SJSA1 (cell line): ENCODE measurements around the gene GLT1D1. TPM values are rescaled to one million over a fixed set of nuclear protein-coding genes. Genes with fewer than 3 reads are reported as not detected.

Experiments
- DNase-seq, 2 experiments: peaks; one replicate each; pipeline ENCODE4 v3.0.0-alpha.2; 2015 to 2020; ENCODE audit warnings: low spot score in 2 of 2, low read depth in 1 of 2
- H3K27ac ChIP-seq: fragments of 250-450 bp; sonication (Bioruptor Pico); 2 replicates; pipeline ENCODE4 v1.5.1; 2020; ENCODE audit warnings: mild to moderate bottlenecking, moderate library complexity
- H3K27me3 ChIP-seq: fragments of 250-450 bp; sonication (Bioruptor Pico); replicated peaks from 2 replicates; pipeline ENCODE4 v1.5.1; 2020; ENCODE audit warnings: mild to moderate bottlenecking, moderate library complexity
- H3K36me3 ChIP-seq: fragments of 250-450 bp; sonication (Bioruptor Pico); 2 replicates; pipeline ENCODE4 v1.5.1; 2020; ENCODE audit warnings: mild to moderate bottlenecking
- H3K4me1 ChIP-seq: fragments of 250-450 bp; sonication (Bioruptor Pico); replicated peaks from 2 replicates; pipeline ENCODE4 v1.6.1; 2021; ENCODE audit warnings: mild to moderate bottlenecking
- H3K4me3 ChIP-seq: fragments of 250-450 bp; sonication (Bioruptor Pico); 2 replicates; pipeline ENCODE4 v1.5.1; 2020; ENCODE audit warnings: mild to moderate bottlenecking
- H3K9me3 ChIP-seq: fragments of 250-450 bp; sonication (Bioruptor Pico); replicated peaks from 2 replicates; pipeline ENCODE4 v1.5.1; 2020; ENCODE audit warnings: mild to moderate bottlenecking
- total RNA-seq: library from RNA; depleted of rRNA; stranded (reverse); fragments of >200 nt; shearing (Covaris generic); gene quantifications from 2 replicates; pipeline ENCODE4 v1.2.3, GENCODE V29; 2014

The GLT1D1 gene
- total RNA-seq, 1 experiment from 2014 or later = not detected

DNA sequence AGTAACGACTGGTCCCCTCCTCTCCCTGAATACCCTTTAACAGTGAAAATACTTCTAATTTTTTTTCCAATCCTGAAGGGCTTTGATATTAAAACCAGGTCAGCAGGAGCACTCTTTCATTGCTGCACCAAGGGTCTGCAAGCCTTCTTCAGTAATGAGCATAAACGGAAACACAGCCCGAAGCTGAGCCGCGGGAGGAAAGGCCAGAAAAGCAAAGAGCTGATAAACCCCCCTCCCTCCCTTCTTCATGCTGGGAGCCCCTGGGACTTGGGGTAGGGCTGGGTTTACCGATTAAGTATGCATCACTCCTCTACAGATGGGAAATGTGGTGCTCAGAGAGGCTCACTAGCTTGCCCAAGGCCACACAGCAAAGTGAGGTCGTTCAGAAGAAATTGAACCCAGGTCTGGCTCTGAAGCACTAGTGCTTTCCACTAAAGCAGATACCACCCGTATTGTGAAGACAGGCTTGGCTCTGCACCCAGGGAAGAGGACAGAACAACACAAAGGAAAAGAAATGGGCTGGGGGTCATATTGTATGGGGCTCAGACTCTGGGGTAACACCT is 128.8 kb downstream of the GLT1D1 start:
- no peak for DNase-seq
- no peak overlapping the region for H3K4me3 ChIP-seq
- no peaks in the 10 kb centered on the region for H3K27me3 ChIP-seq
- H3K9me3 ChIP-seq = no peaks in the 10 kb centered on the region
- H3K4me1 ChIP-seq = no peaks in the 10 kb centered on the region
- no peak overlapping the region for H3K27ac ChIP-seq
- no peaks in the 10 kb centered on the region for H3K36me3 ChIP-seq

DNA sequence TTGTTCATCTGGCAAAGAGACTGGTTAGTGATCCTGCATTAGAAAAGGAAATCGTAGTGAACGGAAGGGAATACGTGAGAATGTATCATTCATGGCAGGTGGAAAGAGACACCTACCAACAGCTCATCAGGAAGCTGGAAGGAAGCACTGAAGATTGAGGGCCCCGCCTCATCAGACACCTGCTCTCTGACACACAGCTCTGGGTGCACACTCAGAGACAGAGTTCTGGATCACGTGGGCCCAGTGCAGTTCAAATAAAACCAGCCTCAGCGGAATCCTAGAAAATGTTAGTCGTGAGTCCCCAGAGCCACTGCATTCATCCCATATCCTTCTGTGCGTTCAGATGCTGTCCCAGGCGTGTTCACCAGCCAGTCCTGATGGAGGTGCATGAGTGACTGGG is 129.7 kb downstream of the GLT1D1 start:
- H3K4me1 ChIP-seq = no peaks in the 10 kb centered on the region
- H3K9me3 ChIP-seq = no peaks in the 10 kb centered on the region
- no peak for DNase-seq
- H3K27me3 ChIP-seq = no peaks in the 10 kb centered on the region
- H3K4me3 ChIP-seq = no peak overlapping the region
- H3K27ac ChIP-seq = no peak overlapping the region
- no peaks in the 10 kb centered on the region for H3K36me3 ChIP-seq

DNA sequence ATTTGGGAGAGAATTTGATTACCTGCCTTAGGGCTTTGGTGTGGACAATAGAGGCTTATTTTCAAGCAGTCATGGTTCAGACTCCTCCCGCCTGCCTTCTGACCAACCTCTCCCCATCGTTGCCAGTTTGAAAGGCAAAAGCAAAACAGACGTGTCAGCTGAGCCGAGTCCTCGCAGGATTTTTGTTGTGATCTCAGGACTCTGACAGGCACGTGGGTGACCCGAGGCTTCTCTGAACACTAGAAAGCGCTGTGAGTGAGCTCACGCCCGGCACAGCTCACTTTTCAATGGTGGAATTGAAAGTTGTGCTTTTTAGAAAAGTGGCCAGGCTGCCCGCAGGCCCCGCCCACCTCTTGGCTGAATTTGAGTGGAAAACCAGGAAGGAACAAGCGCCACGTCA is 130.1 kb downstream of the GLT1D1 start:
- no peak for DNase-seq
- Histone ChIP-seq H3K36me3 (no peaks in the 10 kb centered on the region), H3K27ac (no peak overlapping the region), H3K4me3 (no peak overlapping the region), H3K4me1 (no peaks in the 10 kb centered on the region), H3K9me3 (no peaks in the 10 kb centered on the region), H3K27me3 (no peaks in the 10 kb centered on the region)

DNA sequence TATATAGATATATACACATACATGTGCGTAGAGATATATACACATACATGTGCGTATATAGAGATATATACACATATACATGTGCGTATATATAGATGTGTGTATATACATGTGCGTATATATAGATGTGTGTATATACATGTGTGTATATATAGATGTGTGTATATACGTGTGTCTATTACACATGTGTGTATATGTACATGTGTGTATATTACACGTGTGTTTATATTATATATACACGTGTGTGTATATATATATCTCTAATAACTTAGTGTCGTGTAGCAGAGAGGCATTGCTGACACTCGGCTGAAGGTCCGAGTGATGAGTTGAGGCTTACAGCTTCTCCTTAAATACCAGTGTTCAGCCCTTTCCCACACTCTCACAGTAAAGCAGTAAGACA is 133.7 kb downstream of the GLT1D1 start:
- Histone ChIP-seq H3K4me1 (no peaks in the 10 kb centered on the region), H3K9me3 (0 out of 2 replicates have a peak, but pooled peaks cover 3% of the 10 kb centered on the region), H3K27ac (no peak overlapping the region), H3K36me3 (no peaks in the 10 kb centered on the region), H3K4me3 (no peak overlapping the region), H3K27me3 (no peaks in the 10 kb centered on the region)
- no peak for DNase-seq

- Histone ChIP-seq H3K4me1 (no peaks in the 10 kb centered on the region), H3K27me3 (no peaks in the 10 kb centered on the region), H3K27ac (no peak overlapping the region), H3K9me3 (0 out of 2 replicates have a peak, but pooled peaks cover 3% of the 10 kb centered on the region), H3K36me3 (no peaks in the 10 kb centered on the region), H3K4me3 (no peak overlapping the region)
- no peak for DNase-seq
These were observed 136.0 kb downstream of the GLT1D1 start for GRCh38 chr12:128989287-128989686.

- H3K9me3 ChIP-seq = 0 out of 2 replicates have a peak, but pooled peaks cover 3% of the 10 kb centered on the region
- no peak for DNase-seq
- H3K4me1 ChIP-seq = no peaks in the 10 kb centered on the region
- no peak overlapping the region for H3K4me3 ChIP-seq
- H3K27ac ChIP-seq = no peak overlapping the region
- H3K27me3 ChIP-seq = no peaks in the 10 kb centered on the region
- H3K36me3 ChIP-seq = no peaks in the 10 kb centered on the region
These were observed 138.4 kb downstream of the GLT1D1 start for GRCh38 chr12:128991716-128992115.

GRCh38 chr12:128992116-128992515 is 138.8 kb downstream of the GLT1D1 start:
- Histone ChIP-seq H3K9me3 (0 out of 2 replicates have a peak, but pooled peaks cover 3% of the 10 kb centered on the region), H3K36me3 (no peaks in the 10 kb centered on the region), H3K27ac (no peak overlapping the region), H3K4me1 (no peaks in the 10 kb centered on the region), H3K4me3 (no peak overlapping the region), H3K27me3 (no peaks in the 10 kb centered on the region)
- no peak for DNase-seq

GRCh38 chr12:128992550-128992949 is 139.3 kb downstream of the GLT1D1 start:
- Histone ChIP-seq H3K27ac (no peak overlapping the region), H3K36me3 (no peaks in the 10 kb centered on the region), H3K4me1 (no peaks in the 10 kb centered on the region), H3K4me3 (no peak overlapping the region), H3K9me3 (0 out of 2 replicates have a peak, but pooled peaks cover 3% of the 10 kb centered on the region), H3K27me3 (no peaks in the 10 kb centered on the region)
- no peak for DNase-seq

GRCh38 chr12:128994856-128995255 is 141.6 kb downstream of the GLT1D1 start:
- no peaks in the 10 kb centered on the region for H3K9me3 ChIP-seq
- no peak overlapping the region for H3K27ac ChIP-seq
- H3K4me1 ChIP-seq = no peaks in the 10 kb centered on the region
- no peak overlapping the region for H3K4me3 ChIP-seq
- no peaks in the 10 kb centered on the region for H3K36me3 ChIP-seq
- H3K27me3 ChIP-seq = no peaks in the 10 kb centered on the region
- no peak for DNase-seq

DNA sequence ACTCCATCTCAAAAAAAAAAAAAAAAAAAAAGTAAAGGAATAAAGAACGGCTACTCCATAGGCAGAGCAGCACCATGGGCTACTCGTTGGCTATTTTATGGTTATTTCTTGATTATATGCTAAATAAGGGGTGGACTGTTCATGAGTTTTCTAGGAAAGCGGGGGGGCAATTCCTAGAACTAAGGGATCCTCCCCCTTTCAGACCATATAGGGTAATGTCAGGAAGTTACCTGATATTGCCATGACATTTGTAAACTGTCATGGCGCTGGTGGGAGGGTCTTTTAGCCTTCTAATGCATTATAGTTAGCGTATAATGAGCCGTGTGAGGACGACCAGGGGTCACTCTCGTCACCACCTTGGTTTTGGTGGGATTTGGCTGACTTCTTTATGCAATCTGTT is 142.3 kb downstream of the GLT1D1 start:
- Histone ChIP-seq H3K9me3 (no peaks in the 10 kb centered on the region), H3K27me3 (no peaks in the 10 kb centered on the region), H3K4me3 (no peak overlapping the region), H3K4me1 (no peaks in the 10 kb centered on the region), H3K27ac (no peak overlapping the region), H3K36me3 (no peaks in the 10 kb centered on the region)
- DNase-seq = no peak

DNA sequence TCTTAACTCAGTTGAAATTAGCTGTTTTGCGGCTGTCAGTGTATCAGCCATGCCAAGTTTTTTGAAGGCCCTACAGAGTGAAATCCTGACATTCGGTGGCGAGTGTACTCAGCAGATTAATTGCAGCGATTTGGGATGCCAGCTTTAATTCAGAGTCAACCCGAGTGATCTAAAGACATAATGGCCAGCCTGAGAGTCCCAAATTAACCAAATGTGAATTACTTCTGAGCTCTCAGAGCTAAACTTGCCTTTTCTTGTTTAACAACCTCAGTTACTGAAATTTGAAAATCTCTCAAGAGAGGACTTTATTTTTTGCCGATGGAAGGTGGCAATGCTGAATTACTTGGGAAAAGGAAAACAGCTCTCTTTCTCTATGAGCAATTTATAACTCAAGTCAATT is 148.5 kb downstream of the GLT1D1 start:
- no peak overlapping the region for H3K4me3 ChIP-seq
- H3K9me3 ChIP-seq = no peaks in the 10 kb centered on the region
- no peaks in the 10 kb centered on the region for H3K36me3 ChIP-seq
- H3K27me3 ChIP-seq = no peaks in the 10 kb centered on the region
- DNase-seq = no peak
- no peaks in the 10 kb centered on the region for H3K4me1 ChIP-seq
- H3K27ac ChIP-seq = no peak overlapping the region

- H3K9me3 ChIP-seq = no peaks in the 10 kb centered on the region
- DNase-seq = no peak
- H3K4me3 ChIP-seq = no peak overlapping the region
- no peaks in the 10 kb centered on the region for H3K4me1 ChIP-seq
- H3K27ac ChIP-seq = no peak overlapping the region
- no peaks in the 10 kb centered on the region for H3K27me3 ChIP-seq
- no peaks in the 10 kb centered on the region for H3K36me3 ChIP-seq
These were observed 149.1 kb downstream of the GLT1D1 start for GRCh38 chr12:129002427-129002826.

DNA sequence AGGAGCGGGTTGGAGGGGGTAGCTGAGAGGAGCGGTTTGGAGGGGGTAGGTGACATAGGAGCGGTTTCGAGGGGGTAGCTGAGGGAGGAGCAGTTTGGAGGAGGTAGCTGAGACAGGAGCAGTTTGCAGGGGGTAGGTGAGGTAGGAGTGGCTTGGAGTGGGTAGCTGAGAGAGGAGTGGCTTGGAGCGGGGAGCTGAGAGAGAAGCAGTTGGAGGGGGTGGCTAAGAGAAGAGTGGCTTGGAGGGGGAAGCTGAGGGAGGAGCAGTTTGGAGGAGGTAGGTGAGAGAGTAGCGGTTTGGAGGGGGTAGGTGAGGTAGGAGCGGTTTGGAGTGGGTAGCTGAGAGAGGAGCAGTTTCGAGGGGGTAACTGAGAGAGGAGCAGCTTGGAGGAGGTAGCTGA is 152.1 kb downstream of the GLT1D1 start:
- Histone ChIP-seq H3K27me3 (no peaks in the 10 kb centered on the region), H3K27ac (no peak overlapping the region), H3K4me1 (no peaks in the 10 kb centered on the region), H3K9me3 (no peaks in the 10 kb centered on the region), H3K4me3 (no peak overlapping the region), H3K36me3 (no peaks in the 10 kb centered on the region)
- DNase-seq = no peak

DNA sequence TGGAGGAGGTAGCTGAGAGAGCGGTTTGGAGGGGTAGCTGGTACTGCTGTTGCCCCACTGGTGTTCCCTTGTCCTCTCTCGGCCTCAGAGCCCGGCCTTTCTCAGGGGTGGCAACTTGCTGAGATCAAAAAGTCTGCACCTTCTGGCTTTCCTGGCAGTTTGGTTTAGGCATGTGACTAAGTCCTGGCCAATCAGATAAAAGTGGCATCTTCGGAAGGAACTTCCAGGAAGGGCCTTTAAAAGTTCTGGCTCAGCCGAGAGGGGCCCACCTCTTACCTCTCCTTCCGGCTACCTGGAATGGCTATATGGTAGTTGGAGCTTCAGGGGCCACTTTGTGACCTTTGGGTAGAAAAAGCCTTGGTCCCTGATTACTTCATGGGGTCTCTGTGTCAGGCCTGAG is 152.6 kb downstream of the GLT1D1 start:
- H3K4me3 ChIP-seq = no peak overlapping the region
- H3K27me3 ChIP-seq = no peaks in the 10 kb centered on the region
- no peak for DNase-seq
- no peaks in the 10 kb centered on the region for H3K36me3 ChIP-seq
- H3K27ac ChIP-seq = no peak overlapping the region
- no peaks in the 10 kb centered on the region for H3K9me3 ChIP-seq
- no peaks in the 10 kb centered on the region for H3K4me1 ChIP-seq
